ENCODE measurements around the gene RASL11A. TPM values are rescaled to one million over a fixed set of nuclear protein-coding genes. Genes with fewer than 3 reads are reported as not detected.
"Not testable (repeated sequence)": the region's sequence is repeated elsewhere in the genome, so short reads cannot be mapped to it uniquely, and the experiment has no call there.

The RASL11A gene
- total RNA-seq, 1 donor from 2014 or later = 1.3 TPM

DNA sequence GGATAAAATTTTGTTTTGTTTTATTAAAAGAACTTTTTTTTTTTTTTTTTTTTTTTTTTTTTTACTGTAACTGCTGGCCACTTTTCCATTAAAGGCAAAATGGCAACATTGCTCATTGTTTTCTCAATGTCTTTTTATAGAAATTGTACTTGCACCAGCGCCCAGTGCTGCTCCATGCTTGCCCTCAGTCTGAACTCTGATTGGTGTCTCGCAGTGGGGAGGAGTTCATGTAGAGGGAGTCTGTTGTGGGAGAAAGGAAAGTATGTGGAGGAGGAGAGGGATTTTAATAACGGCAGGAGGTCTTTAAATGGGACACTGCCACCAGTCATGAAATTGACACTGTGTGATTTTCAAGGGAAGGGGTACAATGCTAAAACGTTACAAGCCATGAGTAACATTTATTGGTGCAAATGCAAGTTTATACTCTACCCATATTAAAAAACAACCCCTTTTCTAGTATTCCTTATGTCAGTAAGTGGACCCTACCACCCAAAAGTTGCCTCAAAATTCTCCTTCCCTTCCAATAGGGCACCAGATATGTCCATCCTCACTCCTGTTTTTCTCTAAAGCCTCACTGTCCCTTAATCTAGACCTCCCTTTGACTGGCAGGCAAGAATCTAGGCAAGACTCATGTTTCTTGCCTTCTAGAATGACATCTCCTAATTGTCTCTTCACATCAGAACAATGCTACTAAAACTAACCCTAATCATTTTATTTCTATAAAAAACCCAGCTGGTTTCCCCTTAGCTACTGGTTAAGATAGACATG is 3.2 kb downstream of the RASL11A start:
- no peaks in the 10 kb centered on the region for H3K9me3 Mint-ChIP-seq
- intact Hi-C loops (cut with micrococcal nuclease) = loop anchor here (5.0 kb wide), 2 partner anchors 83 to 102 kb away; partner anchors contain the start of gene USP12
- peaks cover 8% of the 10 kb centered on the region for H3K4me1 Mint-ChIP-seq (ENCODE audit: low read depth)
- H3K27me3 Mint-ChIP-seq (ENCODE audit: low read depth) = peaks cover 43% of the 10 kb centered on the region
- no peak overlapping the region for H3K27ac Mint-ChIP-seq
- H3K36me3 Mint-ChIP-seq (ENCODE audit: low read depth) = no peaks in the 10 kb centered on the region
- DNase-seq (ENCODE audit: low spot score) = no peak
- no peak overlapping the region for H3K4me3 Mint-ChIP-seq (ENCODE audit: low read depth)

- Mint-ChIP-seq H3K27me3 (ENCODE audit: low read depth) (peaks cover 43% of the 10 kb centered on the region), H3K9me3 (no peaks in the 10 kb centered on the region), H3K36me3 (ENCODE audit: low read depth) (no peaks in the 10 kb centered on the region), H3K4me1 (ENCODE audit: low read depth) (peaks cover 8% of the 10 kb centered on the region), H3K4me3 (ENCODE audit: low read depth) (no peak overlapping the region), H3K27ac (no peak overlapping the region)
- intact Hi-C loops (cut with micrococcal nuclease) = loop anchor here (5.0 kb wide), 2 partner anchors 83 to 102 kb away; partner anchors contain the start of gene USP12
- DNase-seq (ENCODE audit: low spot score) = no peak
These were observed 4.0 kb downstream of the RASL11A start for GRCh38 chr13:27274631-27275030.

DNA sequence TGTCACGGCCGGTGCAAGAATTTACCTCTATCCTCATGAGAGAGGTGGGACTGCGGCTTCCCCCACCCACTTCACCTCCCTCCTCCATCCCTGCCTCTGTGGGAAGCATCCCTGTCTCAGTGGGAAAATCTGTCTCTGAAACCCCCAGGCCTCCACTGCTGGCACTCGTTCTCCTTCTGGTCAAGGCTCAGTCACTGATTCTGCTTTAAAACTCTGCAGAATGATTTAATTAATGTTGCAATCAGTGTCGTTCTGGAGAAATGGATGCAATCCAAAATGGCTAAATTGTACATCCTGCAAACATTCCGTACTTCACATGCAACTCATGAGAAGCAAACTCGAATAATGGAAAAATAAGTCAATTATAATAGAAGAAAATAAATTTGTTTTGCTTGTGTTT is 5.6 kb downstream of the RASL11A start:
- Mint-ChIP-seq H3K9me3 (no peaks in the 10 kb centered on the region), H3K36me3 (ENCODE audit: low read depth) (no peaks in the 10 kb centered on the region), H3K4me1 (ENCODE audit: low read depth) (peaks cover 5% of the 10 kb centered on the region), H3K27ac (no peak overlapping the region), H3K4me3 (ENCODE audit: low read depth) (no peak overlapping the region), H3K27me3 (ENCODE audit: low read depth) (peaks cover 40% of the 10 kb centered on the region)
- DNase-seq (ENCODE audit: low spot score) = no peak
- intact Hi-C loops (cut with micrococcal nuclease) = no loop called here

DNA sequence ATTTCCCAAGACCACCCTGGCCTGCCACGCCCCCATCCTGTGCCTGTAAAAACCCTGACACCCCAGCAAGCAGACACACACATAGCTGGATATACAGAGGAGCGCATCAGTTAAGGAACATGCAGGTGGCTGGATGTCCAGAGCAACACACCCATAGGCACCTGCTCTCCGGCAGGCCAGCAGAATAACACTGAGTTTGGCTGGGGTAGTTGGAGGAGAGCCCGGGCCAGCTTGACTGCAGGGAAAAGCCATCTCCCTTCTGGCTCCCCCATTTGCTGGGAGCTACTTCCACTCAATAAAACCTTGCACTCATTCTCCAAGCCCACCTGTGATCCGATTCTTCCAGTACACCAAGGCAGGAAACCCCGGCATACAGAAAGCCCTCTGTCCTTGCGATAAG is 8.9 kb downstream of the RASL11A start:
- no peaks in the 10 kb centered on the region for H3K4me1 Mint-ChIP-seq (ENCODE audit: low read depth)

DNA sequence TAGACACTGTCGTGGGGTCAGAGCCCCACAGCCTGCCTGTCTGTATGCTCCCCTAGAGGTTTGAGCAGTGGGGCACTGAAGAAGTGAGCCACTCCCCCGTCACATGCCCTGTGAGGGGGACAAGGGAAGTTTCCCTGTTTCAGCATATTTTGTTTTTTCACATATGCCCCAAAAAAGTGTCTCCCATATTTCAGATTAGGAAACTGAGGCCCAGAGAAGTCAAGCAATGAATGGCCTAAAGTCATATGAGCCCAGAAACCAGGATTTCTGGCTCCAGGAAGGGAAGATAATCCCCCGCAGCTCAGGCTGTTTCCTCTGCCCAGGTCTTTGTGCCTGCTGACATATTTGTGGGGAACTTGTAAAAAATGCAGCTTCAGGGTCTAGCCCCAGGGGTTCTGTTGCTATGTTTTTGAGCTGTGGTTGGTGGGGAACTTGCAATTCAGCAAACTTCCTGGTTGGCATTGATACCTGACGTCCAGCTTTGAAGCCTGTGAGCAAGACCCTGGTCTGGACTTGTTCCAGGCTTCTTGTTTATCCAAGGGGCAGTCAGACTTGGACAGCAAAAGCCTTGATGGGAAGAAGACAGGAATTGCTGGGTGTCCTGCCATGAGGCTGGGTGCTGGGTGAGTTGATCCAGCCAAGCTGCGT is 9.5 kb downstream of the RASL11A start:
- Mint-ChIP-seq H3K4me1 (ENCODE audit: low read depth) (no peaks in the 10 kb centered on the region), H3K9me3 (no peaks in the 10 kb centered on the region), H3K36me3 (ENCODE audit: low read depth) (no peaks in the 10 kb centered on the region), H3K27me3 (ENCODE audit: low read depth) (peaks cover 10% of the 10 kb centered on the region), H3K27ac (no peak overlapping the region), H3K4me3 (ENCODE audit: low read depth) (no peak overlapping the region)
- DNase-seq (ENCODE audit: low spot score) = no peak
- intact Hi-C loops (cut with micrococcal nuclease) = loop anchor here (5.0 kb wide), 1 partner anchor 293 kb away; no protein-coding TSS in a partner anchor

More for the DNA sequence above, 8.9 kb downstream of the RASL11A start:
- Mint-ChIP-seq H3K27ac (no peak overlapping the region), H3K9me3 (no peaks in the 10 kb centered on the region), H3K4me3 (ENCODE audit: low read depth) (no peak overlapping the region), H3K27me3 (ENCODE audit: low read depth) (peaks cover 17% of the 10 kb centered on the region), H3K36me3 (ENCODE audit: low read depth) (no peaks in the 10 kb centered on the region)
- DNase-seq (ENCODE audit: low spot score) = no peak
- intact Hi-C loops (cut with micrococcal nuclease) = no loop called here

- Mint-ChIP-seq H3K4me1 (ENCODE audit: low read depth) (no peaks in the 10 kb centered on the region), H3K4me3 (ENCODE audit: low read depth) (no peak overlapping the region), H3K27me3 (ENCODE audit: low read depth) (peaks cover 3% of the 10 kb centered on the region), H3K9me3 (no peaks in the 10 kb centered on the region), H3K36me3 (ENCODE audit: low read depth) (no peaks in the 10 kb centered on the region), H3K27ac (no peak overlapping the region)
- no peak for DNase-seq (ENCODE audit: low spot score)
- intact Hi-C loops (cut with micrococcal nuclease) = loop anchor here (5.0 kb wide), 1 partner anchor 294 kb away; no protein-coding TSS in a partner anchor
These were observed 10.2 kb downstream of the RASL11A start for GRCh38 chr13:27280841-27281240.

DNA sequence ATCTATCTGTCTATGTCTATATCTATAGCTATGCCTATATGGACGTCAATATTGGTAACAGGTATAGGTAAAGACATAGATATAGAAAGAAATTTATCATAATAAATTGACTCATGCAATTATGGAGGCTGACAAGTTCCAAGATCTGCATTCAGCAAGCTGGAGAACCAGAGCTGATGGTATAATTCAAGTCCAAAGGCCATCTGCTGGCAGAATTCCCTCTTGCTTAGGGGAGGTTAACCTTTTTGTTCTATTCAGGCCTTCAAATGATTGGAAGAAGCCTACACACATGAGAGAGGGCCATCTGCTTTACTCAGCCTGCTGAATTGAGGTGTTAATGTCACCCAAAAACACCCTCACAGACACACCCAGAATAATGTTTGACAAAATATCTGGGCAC is 10.8 kb downstream of the RASL11A start:
- Mint-ChIP-seq H3K4me1 (ENCODE audit: low read depth) (no peaks in the 10 kb centered on the region), H3K27me3 (ENCODE audit: low read depth) (no peaks in the 10 kb centered on the region)
- intact Hi-C loops (cut with micrococcal nuclease) = loop anchor here (5.0 kb wide), 1 partner anchor 294 kb away; no protein-coding TSS in a partner anchor

GRCh38 chr13:27283906-27284493 is 13.4 kb downstream of the RASL11A start:
- Mint-ChIP-seq H3K4me3 (ENCODE audit: low read depth) (no peak overlapping the region), H3K27me3 (ENCODE audit: low read depth) (no peaks in the 10 kb centered on the region), H3K36me3 (ENCODE audit: low read depth) (no peaks in the 10 kb centered on the region), H3K27ac (no peak overlapping the region), H3K9me3 (no peaks in the 10 kb centered on the region), H3K4me1 (ENCODE audit: low read depth) (no peaks in the 10 kb centered on the region)
- DNase-seq (ENCODE audit: low spot score) = no peak
- intact Hi-C loops (cut with micrococcal nuclease) = loop anchor here (5.0 kb wide), 1 partner anchor 297 kb away; no protein-coding TSS in a partner anchor

More for the DNA sequence above, 10.8 kb downstream of the RASL11A start:
- no peak overlapping the region for H3K4me3 Mint-ChIP-seq (ENCODE audit: low read depth)
- no peak overlapping the region for H3K27ac Mint-ChIP-seq
- no peaks in the 10 kb centered on the region for H3K36me3 Mint-ChIP-seq (ENCODE audit: low read depth)
- H3K9me3 Mint-ChIP-seq = no peaks in the 10 kb centered on the region
- DNase-seq (ENCODE audit: low spot score) = no peak

DNA sequence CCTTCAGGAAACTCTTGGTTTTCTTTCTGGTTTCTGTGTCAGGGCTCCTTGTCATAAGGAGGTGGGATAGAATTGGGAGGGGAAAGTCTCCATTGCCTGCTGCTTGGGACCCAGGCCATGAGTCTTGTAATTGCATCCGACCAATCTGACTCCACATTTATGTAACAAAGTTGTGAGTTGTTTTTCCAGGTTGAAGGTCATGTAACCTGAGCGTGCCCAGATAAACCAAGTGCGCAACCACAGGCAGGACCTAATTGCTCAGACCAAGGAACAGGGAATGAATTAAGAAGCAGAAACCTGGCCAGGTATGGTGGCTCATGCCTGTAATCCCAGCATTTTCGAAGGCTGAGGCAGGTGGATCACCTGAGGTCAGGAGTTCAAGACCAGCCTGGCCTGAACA is 17.8 kb downstream of the RASL11A start:
- no peak for DNase-seq (ENCODE audit: low spot score)
- Mint-ChIP-seq H3K36me3 (ENCODE audit: low read depth) (no peaks in the 10 kb centered on the region), H3K4me3 (ENCODE audit: low read depth) (no peak overlapping the region), H3K4me1 (ENCODE audit: low read depth) (peaks cover 5% of the 10 kb centered on the region), H3K27ac (no peak overlapping the region), H3K9me3 (no peaks in the 10 kb centered on the region), H3K27me3 (ENCODE audit: low read depth) (no peaks in the 10 kb centered on the region)
- intact Hi-C loops (cut with micrococcal nuclease) = no loop called here

- intact Hi-C loops (cut with micrococcal nuclease) = no loop called here
- peaks cover 13% of the 10 kb centered on the region for H3K4me1 Mint-ChIP-seq (ENCODE audit: low read depth)
- no peak overlapping the region for H3K27ac Mint-ChIP-seq
- no peak for DNase-seq (ENCODE audit: low spot score)
- H3K4me3 Mint-ChIP-seq (ENCODE audit: low read depth) = no peak overlapping the region
- no peaks in the 10 kb centered on the region for H3K9me3 Mint-ChIP-seq
- H3K36me3 Mint-ChIP-seq (ENCODE audit: low read depth) = no peaks in the 10 kb centered on the region
- no peaks in the 10 kb centered on the region for H3K27me3 Mint-ChIP-seq (ENCODE audit: low read depth)
These were observed 18.5 kb downstream of the RASL11A start for GRCh38 chr13:27289011-27289665.

GRCh38 chr13:27290715-27291114 is 20.1 kb downstream of the RASL11A start:
- H3K9me3 Mint-ChIP-seq = no peaks in the 10 kb centered on the region
- no peak overlapping the region for H3K4me3 Mint-ChIP-seq (ENCODE audit: low read depth)
- no peaks in the 10 kb centered on the region for H3K36me3 Mint-ChIP-seq (ENCODE audit: low read depth)
- intact Hi-C loops (cut with micrococcal nuclease) = no loop called here
- no peak for DNase-seq (ENCODE audit: low spot score)
- no peaks in the 10 kb centered on the region for H3K27me3 Mint-ChIP-seq (ENCODE audit: low read depth)
- H3K4me1 Mint-ChIP-seq (ENCODE audit: low read depth) = peaks cover 17% of the 10 kb centered on the region
- no peak overlapping the region for H3K27ac Mint-ChIP-seq

GRCh38 chr13:27291967-27292366 is 21.3 kb downstream of the RASL11A start:
- DNase-seq (ENCODE audit: low spot score); H3K4me3 Mint-ChIP-seq (ENCODE audit: low read depth); H3K27ac Mint-ChIP-seq; intact Hi-C loops (cut with micrococcal nuclease); H3K36me3 Mint-ChIP-seq (ENCODE audit: low read depth); H3K9me3 Mint-ChIP-seq; H3K27me3 Mint-ChIP-seq (ENCODE audit: low read depth): not testable (repeated sequence)
- H3K4me1 Mint-ChIP-seq (ENCODE audit: low read depth) = peaks cover 17% of the 10 kb centered on the region
